ENCODE data around the gene TMUB2. TPM values are rescaled to one million over a fixed set of nuclear protein-coding genes. Genes with fewer than 3 reads are reported as not detected.

TMUB2 gene
- total RNA-seq, 1 donor from 2014 or later: 39.5 TPM

GRCh38 chr17:44164476-44164875 lies 22.3 kb upstream of the TMUB2 start:
- Mint-ChIP-seq H3K4me3 (no peak overlapping the region), H3K27me3 (no peaks in the 10 kb centered on the region), H3K9me3 (no peaks in the 10 kb centered on the region), H3K36me3 (peaks cover 2% of the 10 kb centered on the region), H3K4me1 (ENCODE audit: unreplicated experiment) (peaks cover 6% of the 10 kb centered on the region), H3K27ac (no peak overlapping the region)
- no peak for DNase-seq (ENCODE audit: extremely low spot score, unreplicated experiment)
- TF ChIP-seq, protein P1, sequence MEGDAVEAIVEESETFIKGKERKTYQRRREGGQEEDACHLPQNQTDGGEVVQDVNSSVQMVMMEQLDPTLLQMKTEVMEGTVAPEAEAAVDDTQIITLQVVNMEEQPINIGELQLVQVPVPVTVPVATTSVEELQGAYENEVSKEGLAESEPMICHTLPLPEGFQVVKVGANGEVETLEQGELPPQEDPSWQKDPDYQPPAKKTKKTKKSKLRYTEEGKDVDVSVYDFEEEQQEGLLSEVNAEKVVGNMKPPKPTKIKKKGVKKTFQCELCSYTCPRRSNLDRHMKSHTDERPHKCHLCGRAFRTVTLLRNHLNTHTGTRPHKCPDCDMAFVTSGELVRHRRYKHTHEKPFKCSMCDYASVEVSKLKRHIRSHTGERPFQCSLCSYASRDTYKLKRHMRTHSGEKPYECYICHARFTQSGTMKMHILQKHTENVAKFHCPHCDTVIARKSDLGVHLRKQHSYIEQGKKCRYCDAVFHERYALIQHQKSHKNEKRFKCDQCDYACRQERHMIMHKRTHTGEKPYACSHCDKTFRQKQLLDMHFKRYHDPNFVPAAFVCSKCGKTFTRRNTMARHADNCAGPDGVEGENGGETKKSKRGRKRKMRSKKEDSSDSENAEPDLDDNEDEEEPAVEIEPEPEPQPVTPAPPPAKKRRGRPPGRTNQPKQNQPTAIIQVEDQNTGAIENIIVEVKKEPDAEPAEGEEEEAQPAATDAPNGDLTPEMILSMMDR (conservative IDR thresholded peaks at IDR 0.05): no peak

GRCh38 chr17:44167181-44167861 lies 19.5 kb upstream of the TMUB2 start:
- H3K4me1 Mint-ChIP-seq (ENCODE audit: unreplicated experiment): peaks cover 15% of the 10 kb centered on the region
- no peak for DNase-seq (ENCODE audit: extremely low spot score, unreplicated experiment)
- TF ChIP-seq, protein P1 (conservative IDR thresholded peaks at IDR 0.05): no peak
- no peak overlapping the region for H3K27ac Mint-ChIP-seq
- H3K4me3 Mint-ChIP-seq: no peak overlapping the region
- no peaks in the 10 kb centered on the region for H3K27me3 Mint-ChIP-seq
- no peaks in the 10 kb centered on the region for H3K9me3 Mint-ChIP-seq
- H3K36me3 Mint-ChIP-seq: no peaks in the 10 kb centered on the region

DNA sequence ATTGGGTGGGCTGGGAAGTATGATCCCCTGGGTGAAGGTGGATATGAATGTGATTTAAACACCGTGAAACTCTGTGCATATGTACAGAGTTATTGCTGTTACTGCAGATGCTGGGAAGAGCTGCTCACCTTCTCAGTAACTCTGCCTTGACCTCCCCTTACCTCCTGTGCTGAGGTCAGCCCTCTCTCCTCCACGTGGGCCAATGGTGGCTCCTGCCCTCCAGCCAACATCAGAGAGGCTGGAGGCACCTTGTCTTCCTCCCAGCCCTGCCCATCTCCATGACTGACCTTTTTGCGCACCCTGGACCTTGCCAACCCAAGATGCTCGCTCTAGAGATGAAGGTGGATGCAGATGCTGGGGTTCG lies 16.7 kb upstream of the TMUB2 start:
- Mint-ChIP-seq H3K27me3 (no peaks in the 10 kb centered on the region), H3K9me3 (no peaks in the 10 kb centered on the region), H3K36me3 (no peaks in the 10 kb centered on the region), H3K4me1 (ENCODE audit: unreplicated experiment) (peaks cover 15% of the 10 kb centered on the region), H3K27ac (no peak overlapping the region), H3K4me3 (no peak overlapping the region)
- TF ChIP-seq, protein P1 (conservative IDR thresholded peaks at IDR 0.05): no peak
- DNase-seq (ENCODE audit: extremely low spot score, unreplicated experiment): no peak

GRCh38 chr17:44170499-44171201 lies 16.1 kb upstream of the TMUB2 start, which contains the start of gene ASB16:
TSS of gene ASB16 (plus strand) at chr17:44170704. CDS start at chr17:44170790, 86 bp downstream.
- H3K9me3 Mint-ChIP-seq: no peaks in the 10 kb centered on the region
- H3K27me3 Mint-ChIP-seq: no peaks in the 10 kb centered on the region
- H3K4me3 Mint-ChIP-seq: no peak within 1 kb of the TSS
- H3K27ac Mint-ChIP-seq: no peak within 1 kb of the TSS
- peaks cover 3% of the 10 kb centered on the region for H3K36me3 Mint-ChIP-seq
- TF ChIP-seq, protein P1 (conservative IDR thresholded peaks at IDR 0.05): no peak
- no peak for DNase-seq (ENCODE audit: extremely low spot score, unreplicated experiment)
- H3K4me1 Mint-ChIP-seq (ENCODE audit: unreplicated experiment): peaks cover 15% of the 10 kb centered on the region

DNA sequence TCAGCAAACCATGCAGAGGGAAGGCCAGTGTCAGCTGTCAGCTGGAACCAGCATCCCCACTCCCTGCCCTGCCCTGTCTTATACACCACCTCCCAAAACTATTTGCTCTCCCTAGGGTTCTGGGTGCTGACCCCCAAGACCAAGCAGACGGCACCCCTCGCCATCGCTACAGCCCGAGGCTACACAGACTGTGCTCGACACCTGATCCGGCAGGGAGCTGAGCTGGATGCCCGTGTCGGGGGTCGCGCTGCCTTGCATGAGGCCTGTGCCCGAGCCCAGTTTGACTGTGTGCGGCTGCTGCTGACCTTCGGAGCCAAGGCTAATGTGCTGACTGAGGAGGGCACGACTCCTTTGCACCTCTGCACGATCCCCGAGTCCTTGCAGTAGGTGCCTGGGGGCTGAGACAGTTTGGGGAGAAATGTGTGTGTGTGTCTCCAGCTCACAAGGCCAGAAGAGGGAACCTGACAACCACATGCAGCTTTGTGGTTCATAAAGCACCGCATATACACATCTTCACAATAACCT lies 14.8 kb upstream of the TMUB2 start:
- Mint-ChIP-seq H3K4me1 (ENCODE audit: unreplicated experiment) (peaks cover 15% of the 10 kb centered on the region), H3K4me3 (no peak overlapping the region), H3K36me3 (peaks cover 4% of the 10 kb centered on the region), H3K27me3 (no peaks in the 10 kb centered on the region), H3K27ac (no peak overlapping the region), H3K9me3 (no peaks in the 10 kb centered on the region)
- TF ChIP-seq, protein P1 (conservative IDR thresholded peaks at IDR 0.05): no peak
- DNase-seq (ENCODE audit: extremely low spot score, unreplicated experiment): no peak
